Measurements from ENCODE around the gene CTIF. TPM values are rescaled to one million over a fixed set of nuclear protein-coding genes. Genes with fewer than 3 reads are reported as not detected.

The CTIF gene
- total and polyA plus RNA-seq, 2 experiments from 2014 or later = 8.6 to 14.4 TPM

DNA sequence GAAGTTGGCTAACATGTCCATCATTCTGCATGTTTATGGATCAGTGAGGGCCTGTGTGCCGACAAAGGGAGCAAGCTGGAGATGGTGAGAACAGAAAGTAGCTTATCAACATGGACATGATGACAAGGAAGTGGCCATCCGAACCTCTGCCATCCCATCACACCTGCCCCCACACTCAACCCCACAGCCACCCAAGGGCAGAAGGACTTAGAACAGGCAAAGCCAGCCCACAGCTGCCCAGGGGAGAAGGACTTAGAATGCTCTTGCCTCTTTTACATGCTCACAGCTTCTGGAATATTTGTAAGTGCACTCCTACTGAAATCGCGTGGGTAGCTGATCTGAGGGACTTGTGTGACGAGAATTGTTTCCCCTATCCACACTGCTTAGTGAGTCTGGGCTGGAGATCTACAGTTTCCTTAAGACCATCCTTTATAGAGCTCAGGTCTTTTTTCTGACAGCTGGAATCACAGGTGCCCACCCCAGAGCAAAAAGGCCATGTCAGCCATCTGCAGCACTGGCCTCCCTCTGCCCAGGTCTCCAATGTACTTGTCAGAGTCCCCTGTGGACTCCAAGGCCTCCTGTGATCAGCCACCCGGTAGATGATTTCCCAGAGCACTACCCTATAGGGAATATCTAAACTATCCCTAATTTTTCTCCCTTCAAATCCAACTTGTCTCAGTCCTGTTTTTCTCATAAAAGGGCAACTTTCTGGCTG is 257.8 kb downstream of the CTIF start (continued):
- TF ChIP-seq, protein P1, sequence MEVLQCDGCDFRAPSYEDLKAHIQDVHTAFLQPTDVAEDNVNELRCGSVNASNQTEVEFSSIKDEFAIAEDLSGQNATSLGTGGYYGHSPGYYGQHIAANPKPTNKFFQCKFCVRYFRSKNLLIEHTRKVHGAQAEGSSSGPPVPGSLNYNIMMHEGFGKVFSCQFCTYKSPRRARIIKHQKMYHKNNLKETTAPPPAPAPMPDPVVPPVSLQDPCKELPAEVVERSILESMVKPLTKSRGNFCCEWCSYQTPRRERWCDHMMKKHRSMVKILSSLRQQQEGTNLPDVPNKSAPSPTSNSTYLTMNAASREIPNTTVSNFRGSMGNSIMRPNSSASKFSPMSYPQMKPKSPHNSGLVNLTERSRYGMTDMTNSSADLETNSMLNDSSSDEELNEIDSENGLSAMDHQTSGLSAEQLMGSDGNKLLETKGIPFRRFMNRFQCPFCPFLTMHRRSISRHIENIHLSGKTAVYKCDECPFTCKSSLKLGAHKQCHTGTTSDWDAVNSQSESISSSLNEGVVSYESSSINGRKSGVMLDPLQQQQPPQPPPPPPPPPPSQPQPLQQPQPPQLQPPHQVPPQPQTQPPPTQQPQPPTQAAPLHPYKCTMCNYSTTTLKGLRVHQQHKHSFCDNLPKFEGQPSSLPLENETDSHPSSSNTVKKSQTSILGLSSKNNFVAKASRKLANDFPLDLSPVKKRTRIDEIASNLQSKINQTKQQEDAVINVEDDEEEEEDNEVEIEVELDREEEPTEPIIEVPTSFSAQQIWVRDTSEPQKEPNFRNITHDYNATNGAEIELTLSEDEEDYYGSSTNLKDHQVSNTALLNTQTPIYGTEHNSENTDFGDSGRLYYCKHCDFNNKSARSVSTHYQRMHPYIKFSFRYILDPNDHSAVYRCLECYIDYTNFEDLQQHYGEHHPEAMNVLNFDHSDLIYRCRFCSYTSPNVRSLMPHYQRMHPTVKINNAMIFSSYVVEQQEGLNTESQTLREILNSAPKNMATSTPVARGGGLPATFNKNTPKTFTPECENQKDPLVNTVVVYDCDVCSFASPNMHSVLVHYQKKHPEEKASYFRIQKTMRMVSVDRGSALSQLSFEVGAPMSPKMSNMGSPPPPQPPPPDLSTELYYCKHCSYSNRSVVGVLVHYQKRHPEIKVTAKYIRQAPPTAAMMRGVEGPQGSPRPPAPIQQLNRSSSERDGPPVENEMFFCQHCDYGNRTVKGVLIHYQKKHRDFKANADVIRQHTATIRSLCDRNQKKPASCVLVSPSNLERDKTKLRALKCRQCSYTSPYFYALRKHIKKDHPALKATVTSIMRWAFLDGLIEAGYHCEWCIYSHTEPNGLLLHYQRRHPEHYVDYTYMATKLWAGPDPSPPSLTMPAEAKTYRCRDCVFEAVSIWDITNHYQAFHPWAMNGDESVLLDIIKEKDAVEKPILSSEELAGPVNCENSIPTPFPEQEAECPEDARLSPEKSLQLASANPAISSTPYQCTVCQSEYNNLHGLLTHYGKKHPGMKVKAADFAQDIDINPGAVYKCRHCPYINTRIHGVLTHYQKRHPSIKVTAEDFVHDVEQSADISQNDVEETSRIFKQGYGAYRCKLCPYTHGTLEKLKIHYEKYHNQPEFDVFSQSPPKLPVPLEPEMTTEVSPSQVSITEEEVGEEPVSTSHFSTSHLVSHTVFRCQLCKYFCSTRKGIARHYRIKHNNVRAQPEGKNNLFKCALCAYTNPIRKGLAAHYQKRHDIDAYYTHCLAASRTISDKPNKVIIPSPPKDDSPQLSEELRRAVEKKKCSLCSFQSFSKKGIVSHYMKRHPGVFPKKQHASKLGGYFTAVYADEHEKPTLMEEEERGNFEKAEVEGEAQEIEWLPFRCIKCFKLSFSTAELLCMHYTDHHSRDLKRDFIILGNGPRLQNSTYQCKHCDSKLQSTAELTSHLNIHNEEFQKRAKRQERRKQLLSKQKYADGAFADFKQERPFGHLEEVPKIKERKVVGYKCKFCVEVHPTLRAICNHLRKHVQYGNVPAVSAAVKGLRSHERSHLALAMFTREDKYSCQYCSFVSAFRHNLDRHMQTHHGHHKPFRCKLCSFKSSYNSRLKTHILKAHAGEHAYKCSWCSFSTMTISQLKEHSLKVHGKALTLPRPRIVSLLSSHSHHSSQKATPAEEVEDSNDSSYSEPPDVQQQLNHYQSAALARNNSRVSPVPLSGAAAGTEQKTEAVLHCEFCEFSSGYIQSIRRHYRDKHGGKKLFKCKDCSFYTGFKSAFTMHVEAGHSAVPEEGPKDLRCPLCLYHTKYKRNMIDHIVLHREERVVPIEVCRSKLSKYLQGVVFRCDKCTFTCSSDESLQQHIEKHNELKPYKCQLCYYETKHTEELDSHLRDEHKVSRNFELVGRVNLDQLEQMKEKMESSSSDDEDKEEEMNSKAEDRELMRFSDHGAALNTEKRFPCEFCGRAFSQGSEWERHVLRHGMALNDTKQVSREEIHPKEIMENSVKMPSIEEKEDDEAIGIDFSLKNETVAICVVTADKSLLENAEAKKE (CRISPR knock-in tag; IDR thresholded peaks at IDR 0.05) = no peak

DNA sequence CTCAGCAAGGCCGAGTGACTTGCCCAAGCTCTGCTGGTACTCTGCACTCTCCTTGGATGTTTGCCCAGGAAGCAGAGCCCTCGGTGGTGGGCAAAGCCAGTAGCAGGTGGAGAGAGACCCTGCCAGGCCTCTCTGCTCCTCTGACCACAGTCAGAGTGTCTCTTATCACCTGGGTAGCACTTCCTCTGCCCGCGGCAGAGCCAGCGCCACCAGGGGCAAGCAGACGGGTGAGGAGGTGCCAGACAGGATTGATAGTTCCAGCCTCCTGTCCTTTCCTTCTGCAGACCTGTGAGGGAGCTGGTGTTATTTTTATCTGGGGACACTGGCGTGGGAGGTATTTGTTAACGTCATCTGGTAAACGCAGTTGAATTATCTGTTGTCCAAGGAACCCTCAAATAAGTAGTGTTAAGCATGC is 259.0 kb downstream of the CTIF start:
- Mint-ChIP-seq H3K4me1 (no peaks in the 10 kb centered on the region; the same call in 1 of the 3 replicates), H3K36me3 (ENCODE audit: low read depth) (no peaks in the 10 kb centered on the region)
- no peak for TF ChIP-seq CREB1 (CRISPR knock-in tag; IDR thresholded peaks at IDR 0.05; ENCODE audit: low read depth)
- TF ChIP-seq, protein P1 (CRISPR knock-in tag; IDR thresholded peaks at IDR 0.05) = no peak
- no peak for TF ChIP-seq ZNF331 (CRISPR knock-in tag; IDR thresholded peaks at IDR 0.05; ENCODE audit: low read depth)
- TF ChIP-seq EZH2 (IDR thresholded peaks at IDR 0.05; ENCODE audit: low read depth, unreplicated experiment) = no peak
- no peak for TF ChIP-seq NANOG (IDR thresholded peaks at IDR 0.05; ENCODE audit: borderline replicate concordance)
- no peak for TF ChIP-seq POLR2AphosphoS5 (IDR thresholded peaks at IDR 0.05; ENCODE audit: low read depth)

More for the DNA sequence above, 259.0 kb downstream of the CTIF start:
- Histone ChIP-seq H3K36me3 (ENCODE audit: insufficient read depth) (no peaks in the 10 kb centered on the region), H3K79me2 (replicated peaks; ENCODE audit: insufficient read depth) (no peaks in the 10 kb centered on the region), H4K20me1 (replicated peaks; ENCODE audit: insufficient read depth) (no peaks in the 10 kb centered on the region; the same call in 1 of the 2 replicates), H3K27ac (ENCODE audit: low read depth) (no peak overlapping the region), H3F3A (replicated peaks; ENCODE audit: low read depth) (no peaks in the 10 kb centered on the region), H2AFZ (no peak overlapping the region), H3K4me1 (ENCODE audit: insufficient read depth) (no peaks in the 10 kb centered on the region), H3K4me3 (no peak overlapping the region), H3K27me3 (ENCODE audit: insufficient read depth) (no peaks in the 10 kb centered on the region), H3K4me2 (no peak overlapping the region), H3K9me2 (ENCODE audit: insufficient read depth) (no peaks in the 10 kb centered on the region)
- no peaks in the 10 kb centered on the region for H3K9me3 Mint-ChIP-seq
- H3K27me3 Mint-ChIP-seq (ENCODE audit: insufficient read depth, low read depth, poor library complexity) = peaks cover 8% of the 10 kb centered on the region
- H3K27ac Mint-ChIP-seq = no peak overlapping the region
- H3K4me3 Mint-ChIP-seq = no peak overlapping the region
- no peak for DNase-seq (ENCODE audit: low spot score)
- ATAC-seq = no peak
